GM23338 (cell line): ENCODE data around the gene KCTD19. TPM values are rescaled to one million over a fixed set of nuclear protein-coding genes. Genes with fewer than 3 reads are reported as not detected.

ENCODE experiments used
- ATAC-seq: fragments of 200-7000 bp; cut with Tn5 transposase; 3 replicates; pipeline ENCODE4 v1.9.1; 2020
- DNase-seq: peaks from one replicate; pipeline ENCODE4 v3.0.0-alpha.2; 2015; ENCODE audit warnings: low spot score
- H2AFZ ChIP-seq: fragments of 200-600 bp; sonication (generic); 2 replicates; pipeline ENCODE4 v1.8.0; 2016; ENCODE audit warnings: antibody characterized with exemption, mild to moderate bottlenecking, moderate library complexity
- H3F3A ChIP-seq: fragments of 200-600 bp; sonication (generic); replicated peaks from 2 replicates; pipeline ENCODE4 v1.8.0; 2017; ENCODE audit warnings: antibody characterized with exemption, mixed run types, low read depth
- H3K27ac ChIP-seq: fragments of 200-600 bp; sonication (generic); 2 replicates; pipeline ENCODE4 v1.6.1; 2016; ENCODE audit warnings: low read depth
- H3K27me3 ChIP-seq: fragments of 200-600 bp; sonication (generic); 2 replicates; pipeline ENCODE4 v1.8.0; 2016; ENCODE audit warnings: mild to moderate bottlenecking, mixed run types, moderate library complexity; ENCODE audit not compliant: insufficient read depth
- H3K36me3 ChIP-seq: fragments of 200-600 bp; sonication (generic); 2 replicates; pipeline ENCODE4 v1.8.0; 2016; ENCODE audit warnings: mild to moderate bottlenecking; ENCODE audit not compliant: insufficient read depth
- H3K4me1 ChIP-seq: fragments of 200-600 bp; sonication (generic); 2 replicates; pipeline ENCODE4 v1.8.0; 2016; ENCODE audit warnings: mild to moderate bottlenecking, moderate library complexity; ENCODE audit not compliant: insufficient read depth
- H3K4me2 ChIP-seq: fragments of 200-600 bp; sonication (generic); 2 replicates; pipeline ENCODE4 v1.7.1; 2017; ENCODE audit warnings: mixed run types
- H3K4me3 ChIP-seq: fragments of 200-600 bp; sonication (generic); 2 replicates; pipeline ENCODE4 v1.6.1; 2016; ENCODE audit warnings: mixed run types
- H3K79me2 ChIP-seq: fragments of 200-600 bp; sonication (generic); replicated peaks from 2 replicates; pipeline ENCODE4 v1.8.0; 2017; ENCODE audit warnings: mild to moderate bottlenecking; ENCODE audit not compliant: insufficient read depth
- H3K9me2 ChIP-seq: fragments of 200-600 bp; sonication (generic); 2 replicates; pipeline ENCODE4 v1.8.0; 2017; ENCODE audit not compliant: insufficient read depth
- H4K20me1 ChIP-seq: fragments of 200-600 bp; sonication (generic); replicated peaks from 2 replicates; pipeline ENCODE4 v1.8.0; 2017; ENCODE audit warnings: mild to moderate bottlenecking; ENCODE audit not compliant: insufficient read depth
- H3K27ac Mint-ChIP-seq: 2 replicates; pipeline ENCODE4 v1.8.0; 2020; ENCODE audit warnings: inconsistent platforms, mild to moderate bottlenecking, moderate library complexity, mixed read lengths
- H3K27me3 Mint-ChIP-seq: 3 replicates; pipeline ENCODE4 v1.8.0; 2022; ENCODE audit warnings: low read depth, mild to moderate bottlenecking, moderate library complexity, mixed read lengths, inconsistent platforms; ENCODE audit not compliant: insufficient read depth, poor library complexity
- H3K36me3 Mint-ChIP-seq: 3 replicates; pipeline ENCODE4 v1.8.0; 2021; ENCODE audit warnings: low read depth, mild to moderate bottlenecking, inconsistent platforms, moderate library complexity, mixed read lengths
- H3K4me1 Mint-ChIP-seq: 3 replicates; pipeline ENCODE4 v1.8.0; 2020; ENCODE audit warnings: mild to moderate bottlenecking, inconsistent platforms, mixed read lengths
- H3K4me3 Mint-ChIP-seq: 3 replicates; pipeline ENCODE4 v1.8.0; 2021; ENCODE audit warnings: moderate library complexity, mild to moderate bottlenecking, inconsistent platforms, mixed read lengths
- H3K9me3 Mint-ChIP-seq: 3 replicates; pipeline ENCODE4 v1.8.0; 2020; ENCODE audit warnings: moderate library complexity, mild to moderate bottlenecking, inconsistent platforms, mixed read lengths
- REST ChIP-seq: IDR thresholded peaks from one replicate; pipeline ENCODE4 v1.6.1; 2018; ENCODE audit warnings: antibody characterized with exemption; ENCODE audit not compliant: unreplicated experiment
- ZNF331 ChIP-seq: fragments of 250-450 bp; sonication (Bioruptor Pico); IDR thresholded peaks from 2 replicates; pipeline ENCODE4 v1.5.0; 2020; ENCODE audit warnings: low read depth, mild to moderate bottlenecking, moderate library complexity
- ZNF462 ChIP-seq: fragments of 250-450 bp; sonication (Bioruptor Pico); IDR thresholded peaks from 2 replicates; pipeline ENCODE4 v1.5.0; 2020; ENCODE audit warnings: mild to moderate bottlenecking, moderate library complexity
- polyA plus RNA-seq: library from polyadenylated mRNA; unstranded; fragments of >200 nt; fragmentation: Nextera tagmentation; extraction: Ambion mirVana; gene quantifications from 2 replicates; pipeline ENCODE4 v1.2.1, GENCODE V29; 2016
- total RNA-seq: library from RNA; depleted of rRNA; stranded (reverse); fragments of >200 nt; shearing (Covaris generic); gene quantifications from 2 replicates; pipeline ENCODE4 v1.2.3, GENCODE V29; 2014

The KCTD19 gene
- total and polyA plus RNA-seq, 2 experiments from 2014 or later = 0.31 to 0.65 TPM

- TF ChIP-seq ZNF462 (CRISPR knock-in tag) = no peak
Observed at GRCh38 chr16:67263201-67263600, 63.3 kb downstream of the KCTD19 start (continued).

- peak overlapping the region; percentile 60; the same call in 1 of the 2 replicates for H3K27ac Mint-ChIP-seq
- no peak for TF ChIP-seq REST
- TF ChIP-seq ZNF331 (CRISPR knock-in tag) = no peak
- no peak for TF ChIP-seq ZNF462 (CRISPR knock-in tag)
Observed at GRCh38 chr16:67260426-67261063, 66.0 kb downstream of the KCTD19 start.

More at GRCh38 chr16:67260426-67261063, 66.0 kb downstream of the KCTD19 start:
- no peaks in the 10 kb centered on the region for H3K9me3 Mint-ChIP-seq
- H3K36me3 ChIP-seq = no peaks in the 10 kb centered on the region
- H2AFZ ChIP-seq = no peak overlapping the region
- H3K4me3 Mint-ChIP-seq = no peak overlapping the region
- H3K79me2 ChIP-seq = no peaks in the 10 kb centered on the region
- no peak overlapping the region for H3K4me2 ChIP-seq
- H3K27me3 Mint-ChIP-seq = peaks cover 16% of the 10 kb centered on the region
- H3F3A ChIP-seq = no peaks in the 10 kb centered on the region
- H3K36me3 Mint-ChIP-seq = peaks cover 5% of the 10 kb centered on the region; the same call in 2 of the 3 replicates
- no peaks in the 10 kb centered on the region; the same call in 1 of the 2 replicates for H4K20me1 ChIP-seq
- H3K4me1 ChIP-seq = no peaks in the 10 kb centered on the region
- H3K27me3 ChIP-seq = no peaks in the 10 kb centered on the region
- ATAC-seq (peak; percentile 74), DNase-seq (peak; percentile 65)
- H3K27ac ChIP-seq = no peak overlapping the region
- H3K9me2 ChIP-seq = no peaks in the 10 kb centered on the region
- H3K4me1 Mint-ChIP-seq = peaks cover 4% of the 10 kb centered on the region
- no peak overlapping the region for H3K4me3 ChIP-seq
